Measurements from ENCODE around the gene RAB31. TPM values are rescaled to one million over a fixed set of nuclear protein-coding genes. Genes with fewer than 3 reads are reported as not detected.

Gene RAB31
- polyA plus RNA-seq, 1 donor (not counting 4 experiments of a cell fraction or from before 2014, with no cell fraction given): 47.0 TPM

- Histone ChIP-seq H3K4me3 (ENCODE audit: control insufficient read depth in 2 of 3, extremely low read depth in 1 of 3, insufficient read depth in 2 of 3, low read depth in 1 of 3, low read length in 3 of 3) (no peak overlapping the region), H3K4me1 (ENCODE audit: control insufficient read depth, extremely low read depth, insufficient read depth, low read length) (no peaks in the 10 kb centered on the region), H3K79me2 (ENCODE audit: control insufficient read depth, insufficient read depth, low read length) (no peaks in the 10 kb centered on the region), H2AFZ (ENCODE audit: control insufficient read depth, low read length) (no peak overlapping the region), H3K36me3 (ENCODE audit: control insufficient read depth in 2 of 2, extremely low read depth in 1 of 2, insufficient read depth in 2 of 2, low read length in 2 of 2) (peaks cover 0 to 3% of the 10 kb centered on the region in 2 experiments), H3K27me3 (ENCODE audit: control insufficient read depth, extremely low read depth, insufficient read depth, low read length) (no peaks in the 10 kb centered on the region), H3K9me1 (ENCODE audit: control insufficient read depth, extremely low read depth, insufficient read depth, low read length) (no peaks in the 10 kb centered on the region), H3K9ac (ENCODE audit: control insufficient read depth, extremely low read depth, insufficient read depth, low read length) (no peak overlapping the region), H3K9me3 (ENCODE audit: control insufficient read depth, low read depth, low read length) (peaks cover 6% of the 10 kb centered on the region), H3K27ac (ENCODE audit: control insufficient read depth, insufficient read depth, low read length) (no peak overlapping the region), H4K20me1 (ENCODE audit: control insufficient read depth, extremely low read depth, insufficient read depth, low read length) (no peaks in the 10 kb centered on the region), H3K4me2 (ENCODE audit: control insufficient read depth, extremely low read depth, insufficient read depth, low read depth, low read length) (no peak overlapping the region)
- dilution Hi-C loops (cut with MboI; ENCODE audit: extremely low pct_ligation_motif_present, low sequenced_read_pairs): no loop called here
- TF ChIP-seq EZH2 (IDR thresholded peaks at IDR 0.05; ENCODE audit: low read length) (no peak), CTCF (optimal IDR thresholded peaks at IDR 0.05 in 1 of 3, IDR thresholded peaks at IDR 0.05 in 1 of 3, conservative IDR thresholded peaks at IDR 0.05 in 1 of 3; ENCODE audit: extremely low read depth in 1 of 3, insufficient read depth in 2 of 3, low read length in 3 of 3) (no peak)
- no peak for DNase-seq (ENCODE audit: low read depth, low spot score)
- no peak for FAIRE-seq
Observed at GRCh38 chr18:9862686-9863085, 154.6 kb downstream of the RAB31 start.

GRCh38 chr18:9863282-9863681 lies 155.2 kb downstream of the RAB31 start:
- no peaks in the 10 kb centered on the region for H3K4me1 ChIP-seq (ENCODE audit: control insufficient read depth, extremely low read depth, insufficient read depth, low read length)
- no peak overlapping the region for H3K27ac ChIP-seq (ENCODE audit: control insufficient read depth, insufficient read depth, low read length)
- no peaks in the 10 kb centered on the region for H3K9me1 ChIP-seq (ENCODE audit: control insufficient read depth, extremely low read depth, insufficient read depth, low read length)
- no peak overlapping the region for H3K4me3 ChIP-seq (ENCODE audit: control insufficient read depth in 2 of 3, extremely low read depth in 1 of 3, insufficient read depth in 2 of 3, low read depth in 1 of 3, low read length in 3 of 3)
- DNase-seq (ENCODE audit: low read depth, low spot score) (no peak), FAIRE-seq (no peak)
- no peaks in the 10 kb centered on the region for H3K79me2 ChIP-seq (ENCODE audit: control insufficient read depth, insufficient read depth, low read length)
- H3K4me2 ChIP-seq (ENCODE audit: control insufficient read depth, extremely low read depth, insufficient read depth, low read depth, low read length): no peak overlapping the region
- no peak overlapping the region for H2AFZ ChIP-seq (ENCODE audit: control insufficient read depth, low read length)
- H3K9me3 ChIP-seq (ENCODE audit: control insufficient read depth, low read depth, low read length): peaks cover 6% of the 10 kb centered on the region
- H3K27me3 ChIP-seq (ENCODE audit: control insufficient read depth, extremely low read depth, insufficient read depth, low read length): no peaks in the 10 kb centered on the region
- no peak overlapping the region for H3K9ac ChIP-seq (ENCODE audit: control insufficient read depth, extremely low read depth, insufficient read depth, low read length)
- H3K36me3 ChIP-seq (ENCODE audit: control insufficient read depth in 2 of 2, extremely low read depth in 1 of 2, insufficient read depth in 2 of 2, low read length in 2 of 2): peaks cover 0 to 3% of the 10 kb centered on the region in 2 experiments
- no peaks in the 10 kb centered on the region for H4K20me1 ChIP-seq (ENCODE audit: control insufficient read depth, extremely low read depth, insufficient read depth, low read length)
- dilution Hi-C loops (cut with MboI; ENCODE audit: extremely low pct_ligation_motif_present, low sequenced_read_pairs): no loop called here
- TF ChIP-seq CTCF (optimal IDR thresholded peaks at IDR 0.05 in 1 of 3, IDR thresholded peaks at IDR 0.05 in 1 of 3, conservative IDR thresholded peaks at IDR 0.05 in 1 of 3; ENCODE audit: extremely low read depth in 1 of 3, insufficient read depth in 2 of 3, low read length in 3 of 3) (no peak), EZH2 (IDR thresholded peaks at IDR 0.05; ENCODE audit: low read length) (no peak)

Data from keratinocyte (primary cell).